Measurements from ENCODE around the gene AP1B1.
"Not testable (repeated sequence)": the region's sequence is repeated elsewhere in the genome, so short reads cannot be mapped to it uniquely, and the experiment has no call there.

The AP1B1 gene

DNA sequence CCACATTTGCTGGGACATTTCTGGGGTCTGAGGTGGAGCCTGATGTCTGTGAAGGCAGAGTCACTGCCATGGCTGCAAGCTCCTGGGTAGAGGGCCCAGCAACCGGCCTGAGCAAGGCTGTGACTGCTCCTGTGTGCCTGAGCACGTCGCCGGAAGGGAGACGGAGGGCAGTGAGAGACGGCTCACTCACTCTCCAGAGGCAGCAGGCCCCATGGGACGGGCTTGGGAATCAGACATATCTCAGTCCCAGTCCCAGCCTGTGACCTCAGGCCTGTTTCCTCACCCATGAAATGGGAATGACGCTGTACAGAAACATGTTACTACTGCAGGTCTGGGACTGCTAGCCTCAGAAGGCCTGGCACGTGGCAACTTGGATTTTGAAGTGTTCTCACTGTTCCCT, 36.5 kb downstream of the AP1B1 start:
- no peak overlapping the region for H3K4me3 ChIP-seq (ENCODE audit: low read depth, low read length)

DNA sequence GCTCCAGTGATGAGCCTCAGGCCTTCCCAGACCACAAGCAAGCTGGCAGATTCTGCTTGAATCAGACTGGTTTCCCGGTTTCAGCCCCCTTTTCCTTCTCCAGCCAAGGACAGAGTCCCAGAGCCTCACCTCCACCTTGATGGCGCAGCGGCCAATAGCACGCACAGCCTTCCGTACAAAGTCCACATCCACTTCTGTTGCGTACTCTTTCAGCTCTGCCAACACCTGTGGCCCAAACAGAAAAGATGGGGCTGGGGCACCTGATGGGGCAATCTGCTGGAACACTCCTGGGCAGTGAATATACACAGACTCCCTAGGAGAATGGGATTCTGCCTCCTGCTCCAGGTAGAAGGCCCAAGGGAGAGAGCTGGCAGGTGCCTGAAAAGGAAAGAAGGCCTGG, 37.3 kb downstream of the AP1B1 start:
- no peak overlapping the region for H3K4me3 ChIP-seq (ENCODE audit: low read depth, low read length)

DNA sequence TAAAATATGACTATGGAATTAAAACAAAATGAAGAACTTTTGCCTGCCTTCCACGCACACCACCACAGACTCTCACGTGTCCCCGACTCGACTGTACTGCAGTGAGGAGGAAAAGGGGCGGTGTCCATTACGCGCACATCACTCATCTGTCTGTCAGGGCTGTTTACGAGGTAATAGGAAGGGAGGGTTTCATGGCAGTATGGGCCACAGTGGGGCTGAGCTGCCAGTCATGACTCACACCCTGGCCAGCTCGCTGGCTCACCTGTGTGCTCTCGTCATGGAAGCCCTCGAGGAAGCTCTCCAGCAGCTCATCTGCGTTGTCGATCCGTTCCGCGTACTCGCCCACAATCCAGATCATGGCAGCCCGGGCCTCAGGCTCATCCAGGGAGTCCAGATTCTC, 39.4 kb downstream of the AP1B1 start:
- H3K4me3 ChIP-seq (ENCODE audit: low read depth, low read length): no peak overlapping the region

DNA sequence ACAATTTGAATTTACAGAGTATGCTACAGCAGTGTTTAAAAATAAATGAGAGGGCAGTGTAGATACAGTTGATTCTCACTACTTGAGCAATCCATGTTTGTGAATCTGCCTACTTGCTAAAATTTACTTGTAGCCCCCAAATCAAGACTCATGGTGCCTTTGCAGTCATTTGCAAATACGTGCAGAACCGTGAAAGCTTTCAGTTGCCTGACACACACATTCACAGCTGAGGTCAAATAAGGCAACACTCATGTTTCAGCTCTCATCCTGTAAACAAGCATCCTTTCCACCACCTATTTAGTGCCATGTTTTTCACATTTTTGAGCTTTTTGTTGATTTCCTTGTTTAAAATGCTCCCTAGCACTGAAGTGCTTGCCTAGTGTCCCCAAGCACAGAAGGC, 40.3 kb downstream of the AP1B1 start:
- no peak overlapping the region for H3K4me3 ChIP-seq (ENCODE audit: low read depth, low read length)

DNA sequence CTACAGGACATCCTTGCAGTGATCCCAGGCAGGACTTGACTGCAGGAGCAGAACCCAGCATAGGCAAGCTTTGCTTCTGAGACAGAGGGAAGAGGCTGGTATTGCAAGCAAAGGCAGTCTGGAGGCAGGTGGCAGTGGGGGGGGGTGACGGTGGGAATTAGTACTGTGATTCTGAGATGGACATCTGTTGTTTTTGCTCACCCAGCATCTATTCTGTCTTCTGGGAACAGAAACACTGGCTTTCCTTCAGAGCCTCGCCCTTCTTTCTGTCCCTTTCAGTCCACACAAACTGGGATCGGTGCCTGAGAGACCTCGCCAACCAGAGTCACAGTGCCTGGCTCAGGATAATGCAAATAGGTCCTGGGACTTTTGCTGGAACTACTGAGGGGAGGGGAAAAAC, 41.7 kb downstream of the AP1B1 start:
- no peak overlapping the region for H3K4me3 ChIP-seq (ENCODE audit: low read depth, low read length)

DNA sequence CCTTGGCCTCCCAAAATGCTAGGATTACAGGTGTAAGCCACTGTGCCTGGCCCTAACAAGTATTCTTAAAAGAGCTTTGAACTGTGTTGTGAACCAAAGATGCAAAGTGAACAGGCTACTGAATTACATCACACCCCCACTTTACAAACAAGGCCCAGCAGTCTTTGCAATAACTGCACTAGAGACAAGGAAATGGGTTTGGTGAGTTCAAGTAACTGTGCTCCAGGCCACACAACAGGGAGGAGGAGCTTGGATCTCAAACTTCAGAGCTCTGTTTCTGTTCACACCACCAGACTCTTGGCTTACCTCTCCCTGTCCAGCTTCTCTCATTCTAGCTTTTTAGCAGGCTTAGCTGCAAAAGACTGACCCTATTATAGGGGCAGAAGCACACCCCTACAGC, 42.4 kb downstream of the AP1B1 start:
- no peak overlapping the region for H3K4me3 ChIP-seq (ENCODE audit: low read depth, low read length)

DNA sequence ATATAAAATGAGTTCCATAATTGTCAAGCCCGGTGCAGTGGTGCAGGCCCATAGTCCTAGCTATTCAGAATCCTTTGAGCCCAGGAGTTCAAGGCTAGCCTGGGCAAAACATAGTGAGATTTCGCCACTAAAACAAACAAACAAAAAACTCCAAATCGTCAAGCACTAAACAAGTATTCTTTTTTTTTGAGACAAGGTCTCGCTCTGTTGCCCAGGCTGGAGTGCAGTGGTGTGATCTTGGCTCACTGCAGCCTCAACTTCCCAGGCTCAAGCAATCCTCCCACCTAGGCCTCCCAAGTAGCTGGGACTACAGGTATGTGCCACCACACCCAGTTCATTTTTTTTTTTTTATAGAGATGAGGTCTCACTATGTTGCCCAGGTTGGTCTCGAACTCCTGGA, 43.5 kb downstream of the AP1B1 start:
- not testable (repeated sequence) for H3K4me3 ChIP-seq (ENCODE audit: low read depth, low read length)

DNA sequence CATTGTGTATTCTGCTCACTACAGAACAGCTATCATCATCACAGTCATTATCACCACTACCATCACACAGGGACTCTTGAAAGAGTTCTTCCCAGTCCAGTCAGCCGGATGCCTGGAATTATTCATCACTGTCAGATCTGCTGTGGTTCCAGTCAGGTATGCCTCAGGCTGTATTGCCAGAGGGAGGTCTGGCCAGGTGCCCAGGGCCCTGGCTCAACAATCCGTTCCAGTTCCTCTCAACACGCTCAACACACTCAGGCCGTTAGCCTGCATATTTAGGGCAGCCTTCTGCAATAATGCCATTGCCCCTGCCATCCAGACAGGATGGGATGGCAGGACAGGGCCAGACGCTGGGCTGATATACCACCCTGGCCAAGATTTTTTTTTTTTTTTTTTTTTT, 44.2 kb downstream of the AP1B1 start:
- H3K4me3 ChIP-seq (ENCODE audit: low read depth, low read length): no peak overlapping the region

DNA sequence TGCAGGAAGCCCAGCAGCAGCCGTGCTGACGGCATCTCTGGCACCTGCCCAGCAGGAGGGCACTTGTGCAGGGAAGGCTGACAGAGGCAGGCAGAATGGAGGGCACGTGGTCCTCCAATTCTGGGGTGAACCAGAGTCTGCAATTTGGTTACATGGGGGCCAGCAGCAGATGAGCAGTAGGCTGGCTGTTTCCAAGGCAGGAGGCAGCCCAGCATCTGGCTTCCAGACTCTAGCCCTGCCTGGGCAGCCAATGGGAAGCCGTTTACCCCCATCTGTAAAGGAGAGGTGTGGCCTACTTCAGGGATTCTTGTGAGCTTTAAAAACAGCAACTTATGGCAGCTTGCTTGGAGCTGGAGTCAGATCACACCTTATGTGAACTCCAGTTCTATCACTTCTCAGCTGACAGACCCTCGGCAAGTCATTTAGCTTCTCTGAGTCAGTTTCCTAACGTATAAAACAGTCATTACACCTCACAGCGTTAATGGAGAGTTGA, 45.0 kb downstream of the AP1B1 start:
- no peak overlapping the region for H3K4me3 ChIP-seq (ENCODE audit: low read depth, low read length)

DNA sequence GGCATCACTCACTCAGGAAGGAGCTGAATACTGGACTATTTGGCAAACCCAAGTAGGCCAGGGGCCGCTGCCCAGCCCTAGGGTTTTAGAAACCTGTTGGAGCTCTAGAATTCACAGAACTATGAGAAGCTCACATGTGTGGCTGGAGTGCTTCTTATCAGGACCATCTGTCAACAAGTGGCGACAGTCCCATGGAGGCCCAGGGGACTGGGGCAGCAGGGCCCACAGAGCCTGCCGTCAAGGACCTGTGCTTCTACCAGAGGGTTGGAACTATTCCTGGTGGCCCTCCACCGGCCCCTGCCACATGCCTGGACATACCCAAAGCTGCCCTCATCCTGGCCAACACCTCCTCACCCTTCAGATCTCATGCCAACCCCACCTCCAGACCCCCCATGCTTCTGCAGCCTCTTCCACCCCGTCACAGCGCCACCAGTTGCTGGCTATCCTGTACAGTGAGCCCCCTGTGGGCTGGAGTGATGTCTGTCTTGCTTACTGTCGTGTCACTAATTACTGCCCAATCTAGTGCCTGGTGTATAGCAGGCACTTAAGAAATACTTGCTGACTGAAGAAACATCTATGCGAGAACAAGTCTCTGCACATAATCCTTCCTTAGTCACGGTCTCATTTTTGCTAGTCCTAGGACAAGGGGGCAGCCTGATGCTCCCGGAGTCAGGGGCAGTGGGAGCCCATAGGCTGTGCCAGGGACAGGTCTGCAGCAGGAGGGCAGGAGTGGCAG, 45.6 kb downstream of the AP1B1 start:
- H3K4me3 ChIP-seq (ENCODE audit: low read depth, low read length): no peak overlapping the region

DNA sequence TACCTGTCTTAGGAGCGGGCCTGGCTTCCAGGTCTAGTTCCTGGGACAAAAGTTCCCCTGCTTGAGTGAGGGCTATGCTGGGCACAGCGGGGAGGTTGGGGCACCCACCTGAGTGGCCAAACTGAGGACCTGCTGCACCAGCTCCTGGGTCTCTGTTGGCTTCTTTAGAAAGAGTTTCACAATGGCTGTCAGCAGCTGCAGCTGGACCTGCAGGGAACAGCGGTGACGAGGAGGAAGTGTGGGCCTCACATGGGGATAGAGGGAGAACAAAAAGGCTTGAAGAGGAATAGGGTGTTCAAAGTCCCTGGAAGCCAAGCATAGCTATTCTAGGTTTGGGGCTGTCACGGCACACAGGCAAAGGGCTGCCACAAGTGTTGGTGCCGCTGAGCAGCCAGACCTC, 46.2 kb downstream of the AP1B1 start:
- H3K4me3 ChIP-seq (ENCODE audit: low read depth, low read length): no peak overlapping the region

DNA sequence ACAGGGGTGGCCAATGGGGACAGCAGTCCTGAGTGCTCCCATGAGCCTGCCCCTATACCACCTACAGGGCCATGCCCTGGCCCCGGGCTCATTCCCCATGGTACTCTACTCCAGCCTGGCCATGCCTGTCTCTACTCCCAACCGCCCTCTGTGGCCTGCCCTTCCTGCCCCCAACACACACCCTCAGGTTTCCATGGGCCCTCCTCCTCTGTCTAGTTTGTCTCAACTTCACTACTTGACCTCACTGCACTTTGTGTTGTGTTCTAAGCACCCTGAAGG, 46.6 kb downstream of the AP1B1 start:
- H3K4me3 ChIP-seq (ENCODE audit: low read depth, low read length): no peak overlapping the region

DNA sequence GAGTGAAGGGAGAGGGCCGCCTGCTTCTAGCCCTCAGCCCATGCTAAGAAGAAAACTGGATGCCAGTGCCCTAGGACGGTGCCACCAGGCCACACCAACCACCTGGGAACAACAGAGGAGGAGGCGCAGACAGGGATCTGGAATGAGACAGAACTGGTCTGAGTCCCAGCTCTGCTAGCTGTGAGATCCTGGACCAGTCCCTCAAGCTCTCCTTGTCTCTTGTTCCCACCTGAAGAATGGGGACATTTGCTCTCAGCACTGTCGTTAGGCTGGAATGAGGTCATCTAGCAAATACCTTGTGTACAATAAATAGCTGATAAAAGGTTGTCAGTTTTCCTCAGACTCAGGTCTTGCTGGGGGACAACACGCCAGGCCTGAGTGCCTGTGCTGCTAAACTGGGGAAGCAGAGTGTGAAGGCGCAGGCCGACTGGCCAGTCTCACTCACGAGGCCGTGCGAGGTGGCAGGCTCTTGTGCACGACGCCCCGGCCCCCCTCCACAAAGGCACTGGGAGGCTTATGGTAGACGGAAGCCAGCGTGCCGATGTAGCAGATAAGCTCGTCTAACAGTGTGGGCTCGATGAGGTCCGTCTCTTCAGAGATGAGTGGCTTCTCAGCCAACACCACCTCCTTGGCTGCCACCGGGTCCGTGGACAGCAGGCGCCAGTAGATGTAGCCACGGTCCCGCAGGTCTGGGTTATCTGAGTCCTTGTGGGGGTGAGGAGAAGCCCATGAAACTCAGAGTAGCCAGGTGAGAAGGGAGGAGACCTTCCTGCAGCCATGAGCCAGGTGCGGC, 47.1 kb downstream of the AP1B1 start:
- H3K4me3 ChIP-seq (ENCODE audit: low read depth, low read length): no peak overlapping the region

DNA sequence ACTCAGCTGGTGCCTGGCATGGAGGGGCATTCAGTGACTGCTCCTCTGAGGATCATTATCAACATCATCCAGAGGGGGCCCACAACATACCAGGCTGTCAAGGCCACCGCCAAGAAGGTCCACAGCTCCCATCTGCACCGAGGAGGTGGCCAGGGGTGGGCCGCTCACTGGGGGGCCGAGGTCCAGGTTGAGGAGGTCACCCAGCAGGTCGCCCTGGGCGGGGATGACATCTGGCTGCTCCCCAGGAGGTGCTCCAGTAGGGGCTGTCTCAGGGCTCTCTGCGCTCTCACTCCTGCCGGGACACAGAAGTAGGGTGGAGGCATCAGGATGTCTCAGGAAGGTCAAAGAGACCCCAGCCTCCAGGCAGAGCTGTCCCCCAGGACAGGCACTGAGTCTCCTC, 47.8 kb downstream of the AP1B1 start:
- H3K4me3 ChIP-seq (ENCODE audit: low read depth, low read length): no peak overlapping the region

DNA sequence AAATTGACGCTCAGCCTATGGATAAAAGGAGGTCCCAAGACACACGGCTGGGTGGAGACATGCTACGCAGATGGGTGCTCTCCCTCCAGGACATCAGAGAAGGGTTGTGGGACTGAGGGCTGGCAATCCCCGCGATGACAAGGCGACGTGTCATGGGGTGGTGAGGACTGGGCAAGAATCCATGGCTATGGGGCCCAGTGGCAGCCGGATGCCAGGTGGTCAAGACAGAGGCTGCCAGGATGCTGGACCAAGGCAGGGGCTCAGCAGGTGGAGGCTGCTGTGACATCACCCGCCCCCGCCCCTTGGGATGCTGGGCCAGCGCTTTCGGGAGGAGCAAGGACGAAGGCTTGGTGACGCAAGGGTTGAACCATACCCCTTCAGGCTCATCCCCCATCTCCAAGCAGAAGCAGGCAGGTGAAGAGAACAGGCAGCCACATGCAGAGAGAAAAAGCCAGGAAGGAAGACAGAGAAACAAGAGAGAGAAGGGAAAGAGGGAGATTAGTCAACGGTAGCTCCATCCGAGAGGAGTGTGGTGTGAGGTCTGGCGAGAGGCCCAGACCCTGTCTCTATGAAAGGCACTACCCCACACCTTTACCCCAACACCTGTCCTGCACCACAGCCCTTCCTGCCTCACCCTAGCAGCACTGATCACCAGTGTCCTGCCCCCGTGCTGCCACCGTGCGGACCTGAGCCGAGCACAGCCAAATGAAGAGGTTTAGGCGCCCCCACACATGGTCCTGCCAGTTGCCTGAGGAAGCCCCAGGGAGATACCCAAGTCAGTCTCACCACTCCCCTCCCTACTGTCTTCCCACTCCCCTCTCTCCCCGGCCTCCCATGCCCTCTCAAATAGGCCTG, 48.8 kb downstream of the AP1B1 start:
- no peak overlapping the region for H3K4me3 ChIP-seq (ENCODE audit: low read depth, low read length)

DNA sequence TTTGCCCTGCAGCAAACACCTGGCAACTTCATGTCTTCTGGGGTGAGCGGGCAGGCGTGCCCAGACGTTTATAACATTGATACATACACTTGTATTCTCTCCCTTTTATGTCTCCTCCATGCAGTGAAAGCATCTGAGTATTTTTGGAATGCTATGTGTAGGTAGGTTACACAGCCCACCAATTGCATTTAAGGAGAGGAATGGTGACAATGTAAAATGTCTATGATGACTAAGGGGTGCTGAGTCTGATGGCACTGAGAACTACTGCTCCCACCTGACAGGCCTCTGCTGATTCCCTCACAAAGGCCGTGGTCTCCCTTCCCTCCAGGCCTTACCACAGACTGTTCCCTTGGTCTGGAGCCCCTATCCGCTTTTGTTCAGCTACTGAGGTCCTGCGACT, 50.0 kb downstream of the AP1B1 start:
- no peak overlapping the region for H3K4me3 ChIP-seq (ENCODE audit: low read depth, low read length)

DNA sequence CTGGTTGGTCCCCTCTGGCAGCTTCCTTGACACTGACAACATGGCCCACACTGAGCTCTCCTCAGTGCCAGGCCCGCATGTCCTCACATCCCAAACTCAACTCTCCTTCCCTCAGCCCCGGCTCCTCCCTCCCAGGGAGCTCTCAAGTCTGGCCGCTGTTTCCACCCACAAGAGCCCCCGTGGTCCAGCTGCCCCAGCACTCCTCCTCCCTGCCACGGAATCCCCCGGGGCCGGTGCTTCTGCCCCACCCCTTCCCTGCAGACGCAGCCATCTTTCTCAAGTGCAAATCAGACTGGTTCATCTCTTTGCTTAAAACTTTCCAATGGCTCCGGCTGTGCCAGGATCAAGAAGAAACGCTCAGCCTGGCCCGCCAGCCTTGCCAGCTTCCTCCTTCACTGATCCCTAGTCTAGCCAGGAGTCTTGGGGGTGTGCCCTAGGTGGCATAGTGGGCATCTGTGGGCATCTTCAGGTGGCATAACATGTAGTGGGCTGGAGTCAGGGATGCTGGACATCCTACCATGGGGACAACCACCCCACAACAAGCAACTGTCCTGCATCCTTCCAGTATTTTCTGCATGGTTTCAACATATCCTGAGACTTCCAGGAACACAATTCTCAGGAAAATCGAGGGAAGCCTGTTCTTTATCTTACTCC, 50.6 kb downstream of the AP1B1 start:
- no peak overlapping the region for H3K4me3 ChIP-seq (ENCODE audit: low read depth, low read length)

DNA sequence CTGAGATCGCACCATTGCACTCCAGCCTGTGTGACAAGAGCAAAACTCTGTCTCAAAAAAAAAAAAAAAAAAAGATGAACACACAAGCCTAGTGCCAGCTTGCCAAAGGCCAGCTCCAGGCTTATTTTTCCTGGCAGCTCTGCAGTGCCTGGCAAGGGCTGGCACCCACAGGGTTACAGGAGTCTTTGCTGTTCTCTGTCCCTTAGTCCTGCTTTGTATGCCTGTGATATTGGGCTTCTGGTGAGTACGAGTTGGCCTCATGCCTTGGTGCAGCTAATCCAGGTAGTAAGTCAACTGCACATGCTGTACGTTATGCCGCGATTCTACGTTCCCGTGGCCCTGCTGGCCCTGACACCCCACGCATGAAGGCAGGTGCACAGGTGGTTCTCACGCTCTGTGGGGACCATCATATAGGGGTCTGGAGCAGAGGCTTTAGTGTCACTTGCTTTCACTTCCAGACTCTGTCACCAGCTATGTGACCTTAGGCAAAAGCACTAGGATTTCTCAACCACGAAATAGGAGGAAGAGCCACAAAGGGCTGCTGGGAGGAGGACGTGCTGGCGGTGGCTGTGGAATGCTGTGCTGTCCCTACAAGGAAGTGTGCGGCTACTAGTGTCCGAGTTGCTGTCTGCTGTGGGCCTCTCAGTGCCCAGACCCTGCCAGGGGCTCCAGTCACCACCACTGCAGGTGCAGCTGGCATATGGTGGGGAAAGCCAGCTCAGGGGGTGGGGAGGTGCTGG, 51.4 kb downstream of the AP1B1 start:
- no peak overlapping the region for H3K4me3 ChIP-seq (ENCODE audit: low read depth, low read length)

DNA sequence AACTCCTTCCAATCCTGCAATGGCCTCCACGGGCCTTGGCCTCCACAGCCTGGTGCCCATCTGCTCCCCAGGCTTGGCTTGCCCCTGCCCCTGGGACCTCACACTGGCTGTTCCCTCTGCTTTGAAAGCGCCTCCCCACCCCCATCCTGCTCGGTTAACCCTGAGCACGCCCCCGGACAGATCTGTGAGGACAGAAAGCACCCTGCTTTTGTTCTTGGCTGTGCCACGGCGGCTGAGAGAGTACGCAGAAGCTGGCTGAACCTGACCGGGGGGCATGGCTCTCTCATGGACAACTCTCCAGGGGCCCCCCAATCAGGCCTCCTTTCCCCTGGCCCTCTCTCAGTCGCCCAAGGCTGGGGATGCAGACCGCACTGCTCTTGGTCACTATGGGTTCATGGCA, 52.7 kb downstream of the AP1B1 start:
- no peak overlapping the region for H3K4me3 ChIP-seq (ENCODE audit: low read depth, low read length)

DNA sequence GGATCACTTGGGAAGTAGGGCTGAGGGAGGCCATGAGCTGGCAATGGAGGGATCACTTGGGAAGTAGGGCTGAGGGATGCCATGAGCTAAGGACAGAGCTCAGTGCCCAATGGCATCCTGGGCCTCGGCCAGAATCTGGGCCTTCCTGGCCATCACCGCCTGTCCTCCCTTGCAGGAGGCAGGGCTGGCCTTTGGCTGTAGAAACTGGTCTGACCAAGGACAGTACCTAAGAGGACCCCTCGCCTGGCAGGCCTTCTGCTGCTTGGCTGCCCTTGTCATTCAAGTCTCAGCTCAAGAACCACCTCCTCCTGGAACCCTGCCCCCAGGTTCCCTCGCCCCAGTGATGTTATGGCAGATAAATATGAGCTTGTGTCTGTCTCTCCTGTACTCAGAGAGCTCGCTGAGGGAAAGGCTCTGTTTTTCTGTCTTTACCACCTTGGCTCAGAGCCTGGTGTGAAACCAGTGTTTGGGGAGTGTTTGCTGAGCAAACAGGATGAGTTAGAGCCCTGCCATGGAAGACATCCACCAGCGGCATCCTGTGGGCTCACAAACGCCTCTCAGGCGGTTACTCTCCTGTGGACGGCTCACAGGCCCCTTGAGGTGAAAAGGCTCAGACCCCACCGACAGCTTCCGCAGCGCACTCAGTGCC, 53.5 kb downstream of the AP1B1 start:
- H3K4me3 ChIP-seq (ENCODE audit: low read depth, low read length): no peak overlapping the region

Measured in iPS-11a (cell line).